Stimulated activated naive CD8-positive, alpha-beta T cell treated with anti-CD3 and anti-CD28 coated beads, Interleukin-15, amount 100 ng/mL, for 72 hours (primary cell): ENCODE measurements around the gene MMP19.
A peak's percentile ranks its signal among the peaks of the same experiment; 100 is the strongest.

Source experiments
- ATAC-seq: fragments of 150-1000 bp; cut with Tn5 transposase; 2 replicates; pipeline ENCODE4 v1.10.0; 2021; ENCODE audit warnings: mild to moderate bottlenecking, moderate library complexity
- DNase-seq, 2 donors: peaks; one replicate each; pipeline ENCODE4 v3.0.0; 2021 to 2022
- H3K27ac Mint-ChIP-seq, 2 donors: one replicate each; pipeline ENCODE4 v1.8.0; 2022; ENCODE audit warnings: mild to moderate bottlenecking in 2 of 2, mixed read lengths in 2 of 2, moderate library complexity in 2 of 2
- H3K27me3 Mint-ChIP-seq: one replicate; pipeline ENCODE4 v1.8.0; 2022; ENCODE audit warnings: mixed read lengths
- H3K4me1 Mint-ChIP-seq: one replicate; pipeline ENCODE4 v1.8.0; 2022; ENCODE audit warnings: mild to moderate bottlenecking, mixed read lengths
- H3K4me3 Mint-ChIP-seq, 2 donors: one replicate each; pipeline ENCODE4 v1.8.0; 2022; ENCODE audit warnings: mild to moderate bottlenecking in 2 of 2, mixed read lengths in 2 of 2, moderate library complexity in 1 of 2
- H3K9me3 Mint-ChIP-seq, 2 donors: one replicate each; pipeline ENCODE4 v1.8.0; 2022; ENCODE audit warnings: mixed read lengths in 2 of 2

The MMP19 gene

DNA sequence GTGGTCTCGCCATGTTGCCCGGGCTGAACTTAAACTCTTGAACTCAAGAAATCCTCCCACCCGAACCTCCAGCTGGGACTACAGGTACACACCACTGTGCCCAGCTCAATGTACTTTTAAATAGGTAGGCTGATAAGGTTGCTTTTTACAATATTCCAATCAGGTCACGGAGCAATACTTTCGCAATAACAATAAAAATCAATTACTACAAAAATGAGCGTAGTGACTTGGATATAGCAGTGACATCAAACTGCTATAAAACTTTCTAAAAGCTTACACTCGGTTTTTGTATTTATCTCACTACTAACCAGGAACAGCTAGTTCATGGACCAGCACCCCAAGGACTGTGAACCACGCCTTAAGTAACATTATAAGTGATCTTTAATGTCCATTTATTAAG, 35.8 kb downstream of the MMP19 start:
- H3K4me3 Mint-ChIP-seq = no peak overlapping the region
- peaks cover 43% of the 10 kb centered on the region for H3K4me1 Mint-ChIP-seq
- H3K27me3 Mint-ChIP-seq = no peaks in the 10 kb centered on the region
- H3K9me3 Mint-ChIP-seq = no peaks in the 10 kb centered on the region
- ATAC-seq (no peak), DNase-seq (no peak)
- no peak overlapping the region for H3K27ac Mint-ChIP-seq

DNA sequence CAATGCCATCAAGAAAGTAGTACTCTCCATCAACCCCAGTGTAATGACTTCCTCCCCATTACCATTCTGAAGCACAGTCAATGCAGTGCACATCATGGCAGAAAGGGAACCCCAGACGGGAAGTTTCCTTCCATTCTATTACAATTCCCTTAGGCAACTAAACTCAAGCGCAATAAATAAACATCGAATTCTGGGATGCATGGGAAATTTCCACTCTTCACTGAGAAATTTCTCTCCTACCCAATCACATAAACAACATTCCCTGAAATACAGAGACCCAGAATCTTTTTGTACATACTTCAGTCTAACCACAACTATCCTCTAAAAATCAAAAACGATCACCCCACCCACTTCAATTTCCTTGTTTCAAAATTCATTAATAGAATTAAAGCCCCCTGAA, 45.2 kb downstream of the MMP19 start:
- H3K27me3 Mint-ChIP-seq = no peaks in the 10 kb centered on the region
- peaks cover 22% of the 10 kb centered on the region for H3K4me1 Mint-ChIP-seq
- no peak for ATAC-seq
- DNase-seq = no peak
- H3K27ac Mint-ChIP-seq = peak overlapping the region in 1 of 2 donors; percentile 85
- H3K4me3 Mint-ChIP-seq = no peak overlapping the region
- no peaks in the 10 kb centered on the region for H3K9me3 Mint-ChIP-seq

DNA sequence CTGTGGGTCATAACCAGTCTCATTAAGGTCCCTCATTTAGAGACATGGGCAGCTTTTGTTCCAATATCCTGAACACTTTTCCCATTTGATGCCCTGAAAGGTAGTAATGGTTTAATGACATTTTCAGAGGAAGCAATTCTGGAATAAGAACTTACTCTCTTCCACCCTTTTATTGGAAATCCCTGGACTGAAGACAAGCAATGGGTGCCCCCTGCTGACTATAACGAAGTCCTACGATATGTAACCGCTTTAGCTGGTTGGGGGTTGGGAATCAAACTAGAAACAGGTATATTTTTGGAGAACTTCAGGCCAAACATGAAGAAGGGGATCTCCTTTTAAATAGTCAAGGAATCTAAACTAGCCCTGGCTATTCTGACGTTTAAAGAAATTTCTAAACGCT, 45.7 kb downstream of the MMP19 start:
- ATAC-seq (no peak), DNase-seq (no peak)
- Mint-ChIP-seq H3K4me3 (no peak overlapping the region), H3K27ac (no peak overlapping the region), H3K9me3 (no peaks in the 10 kb centered on the region), H3K27me3 (no peaks in the 10 kb centered on the region), H3K4me1 (peaks cover 22% of the 10 kb centered on the region)

DNA sequence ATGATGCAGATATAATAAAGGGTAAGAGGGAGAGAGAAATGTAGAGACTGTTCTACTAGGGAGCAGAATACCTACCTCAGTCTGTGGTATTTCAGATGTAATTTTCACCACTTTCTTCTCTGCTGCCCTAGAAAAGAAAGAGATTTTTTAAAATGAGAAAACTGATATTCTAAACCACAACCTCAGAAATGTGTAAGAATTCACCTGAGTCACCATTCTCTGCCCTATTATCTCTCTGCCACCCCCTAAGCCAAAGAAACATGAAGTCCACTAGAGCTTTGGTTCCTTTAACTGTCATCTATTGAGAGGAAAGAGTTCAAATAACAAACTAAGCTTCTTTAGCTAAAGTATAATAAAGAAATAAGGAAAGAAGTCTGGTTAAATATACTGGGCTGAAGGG, 46.8 kb downstream of the MMP19 start:
- no peaks in the 10 kb centered on the region for H3K27me3 Mint-ChIP-seq
- no peak overlapping the region for H3K4me3 Mint-ChIP-seq
- H3K4me1 Mint-ChIP-seq = peaks cover 22% of the 10 kb centered on the region
- H3K9me3 Mint-ChIP-seq = no peaks in the 10 kb centered on the region
- ATAC-seq (no peak), DNase-seq (no peak)
- no peak overlapping the region for H3K27ac Mint-ChIP-seq

DNA sequence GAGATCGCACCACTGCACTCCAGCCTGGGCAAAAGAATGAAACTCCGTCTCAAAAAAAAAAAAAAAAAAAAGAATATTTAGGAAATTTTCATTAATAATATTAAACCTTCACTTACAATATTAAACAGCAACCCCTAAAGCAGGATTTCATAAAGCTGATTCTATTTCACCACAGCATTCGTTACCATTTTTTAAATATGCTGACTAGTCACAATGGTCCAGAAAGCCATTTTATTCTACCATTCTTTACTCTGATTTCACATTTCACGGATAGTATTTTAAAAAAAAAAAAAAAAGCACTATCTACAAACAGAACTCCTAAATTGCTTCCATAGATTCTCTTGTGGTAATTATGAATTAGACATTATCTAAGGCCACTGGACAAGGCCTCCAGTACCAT, 52.8 kb downstream of the MMP19 start:
- no peaks in the 10 kb centered on the region for H3K9me3 Mint-ChIP-seq
- ATAC-seq (no peak), DNase-seq (no peak)
- no peak overlapping the region for H3K4me3 Mint-ChIP-seq
- H3K4me1 Mint-ChIP-seq = peaks cover 5% of the 10 kb centered on the region
- no peak overlapping the region for H3K27ac Mint-ChIP-seq
- H3K27me3 Mint-ChIP-seq = no peaks in the 10 kb centered on the region

DNA sequence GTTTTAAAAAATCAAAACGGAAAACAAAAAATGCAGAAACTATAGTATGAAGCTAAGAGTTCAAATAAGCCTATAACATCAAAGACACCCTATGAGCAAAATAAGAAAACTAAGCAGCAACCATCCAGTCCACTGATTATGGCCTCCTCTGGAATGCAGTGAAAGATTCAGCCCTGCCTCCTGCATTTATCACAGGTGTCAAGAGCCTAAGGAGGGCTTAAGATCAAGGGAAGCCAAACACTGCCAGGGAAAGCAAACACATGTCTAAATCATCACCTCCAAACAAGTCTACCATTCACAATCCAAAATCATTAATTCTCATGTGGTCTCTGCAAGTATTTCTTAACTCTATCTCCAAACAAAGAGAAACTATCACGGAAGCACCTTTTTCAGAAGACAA, 53.6 kb downstream of the MMP19 start:
- H3K9me3 Mint-ChIP-seq = no peaks in the 10 kb centered on the region
- no peak for DNase-seq
- no peaks in the 10 kb centered on the region for H3K4me1 Mint-ChIP-seq
- no peak for ATAC-seq
- no peaks in the 10 kb centered on the region for H3K27me3 Mint-ChIP-seq
- no peak overlapping the region for H3K4me3 Mint-ChIP-seq
- H3K27ac Mint-ChIP-seq = no peak overlapping the region

DNA sequence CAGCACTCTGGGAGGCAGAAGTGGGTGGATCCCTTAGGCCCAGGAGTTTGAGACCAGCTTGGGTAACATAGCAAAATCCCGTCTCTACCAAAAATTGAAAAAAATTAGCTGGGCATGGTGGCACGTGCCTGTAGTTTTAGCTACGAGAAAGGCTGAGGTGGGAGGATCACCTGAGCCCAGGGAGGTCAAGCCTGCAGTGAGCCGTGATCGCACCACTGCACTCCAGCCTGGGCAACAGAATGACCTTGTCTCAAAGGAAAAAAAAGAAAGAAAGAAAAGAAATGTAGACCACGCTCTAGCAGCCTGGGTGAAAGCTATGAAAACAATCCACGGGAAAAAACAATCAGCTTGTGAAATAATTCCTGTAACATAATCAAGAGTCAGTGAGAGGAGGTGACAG, 54.2 kb downstream of the MMP19 start:
- no peak for ATAC-seq
- no peaks in the 10 kb centered on the region for H3K27me3 Mint-ChIP-seq
- no peak overlapping the region for H3K27ac Mint-ChIP-seq

More for the DNA sequence above, 54.2 kb downstream of the MMP19 start:
- DNase-seq = no peak
- Mint-ChIP-seq H3K9me3 (no peaks in the 10 kb centered on the region), H3K4me1 (no peaks in the 10 kb centered on the region), H3K4me3 (no peak overlapping the region)
